GM18498 (cell line): ENCODE measurements around the gene MCM10.
A peak's percentile ranks its signal among the peaks of the same experiment; 100 is the strongest.
"Not testable (repeated sequence)": the region's sequence is repeated elsewhere in the genome, so short reads cannot be mapped to it uniquely, and the experiment has no call there.

Experiments used
- ATAC-seq: cut with Tn5 transposase; IDR thresholded peaks from one replicate; pipeline ENCODE4 v1.9.1; 2021; ENCODE audit warnings: mild to moderate bottlenecking, moderate library complexity; ENCODE audit not compliant: unreplicated experiment

Gene MCM10

DNA sequence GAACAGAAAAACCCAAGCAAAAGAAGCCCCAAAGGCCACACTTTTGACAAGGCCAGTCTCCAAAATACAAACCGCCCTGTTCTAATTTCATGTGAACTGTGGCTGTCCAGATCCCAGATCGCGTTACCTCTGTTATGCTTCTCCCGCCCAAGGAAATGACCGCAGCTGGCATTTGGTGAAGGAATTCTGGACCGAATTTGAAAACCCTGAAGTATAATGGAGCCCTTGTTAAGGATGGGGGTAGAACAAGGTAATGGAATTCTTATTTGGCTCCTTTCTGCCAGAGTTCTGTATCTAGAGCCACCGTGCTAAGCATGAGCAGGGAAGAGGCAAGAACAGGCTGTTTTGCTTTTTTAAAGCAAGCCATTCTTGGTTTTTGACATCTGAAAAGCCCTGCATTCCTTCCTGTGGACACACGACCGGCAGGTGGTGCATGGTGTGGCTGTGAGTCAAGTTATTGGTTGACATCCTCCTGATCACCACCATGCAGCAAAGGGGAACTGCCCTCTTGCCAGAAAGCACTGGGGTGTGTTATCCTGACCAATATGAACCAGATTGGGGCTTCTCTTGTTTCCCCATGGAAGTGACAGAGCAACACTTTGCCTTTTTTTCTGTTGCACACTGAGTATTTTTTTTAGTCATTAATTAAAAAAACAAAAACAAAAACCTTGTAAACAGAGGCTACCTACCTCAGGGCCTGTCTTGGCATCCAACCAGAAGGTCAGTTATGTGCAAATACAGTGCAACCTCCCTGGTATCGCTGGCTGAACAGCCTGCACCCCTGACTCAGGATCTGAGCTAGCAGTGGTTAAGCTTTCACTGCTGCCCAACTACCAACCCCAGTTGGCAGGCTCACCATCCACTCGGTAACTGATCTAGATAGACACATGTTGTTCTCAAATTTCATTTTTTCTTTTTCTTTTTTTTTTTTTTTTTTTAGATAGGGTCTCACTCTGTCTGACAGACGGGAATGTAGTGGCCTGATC, 58.6 kb downstream of the MCM10 start:
- peak; percentile 69 for ATAC-seq

DNA sequence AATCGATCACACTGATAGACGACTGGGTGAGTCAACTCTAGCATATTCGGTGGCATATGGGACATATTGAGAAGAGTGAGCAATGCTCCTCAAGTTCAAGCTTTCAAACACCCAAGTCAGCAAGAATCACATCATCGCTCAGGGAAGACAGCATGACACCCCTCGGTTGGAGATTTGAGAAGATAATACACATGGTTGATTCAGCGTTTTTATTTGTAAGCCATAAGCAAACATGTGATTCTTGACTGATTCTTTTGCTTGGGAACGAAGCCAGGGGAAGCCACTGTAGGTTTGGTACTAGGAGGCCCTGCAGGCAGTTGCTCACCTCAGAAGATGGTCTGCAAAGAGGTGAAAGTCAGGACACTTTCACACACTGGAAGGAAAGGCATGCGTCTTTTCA, 60.2 kb downstream of the MCM10 start:
- no peak for ATAC-seq

DNA sequence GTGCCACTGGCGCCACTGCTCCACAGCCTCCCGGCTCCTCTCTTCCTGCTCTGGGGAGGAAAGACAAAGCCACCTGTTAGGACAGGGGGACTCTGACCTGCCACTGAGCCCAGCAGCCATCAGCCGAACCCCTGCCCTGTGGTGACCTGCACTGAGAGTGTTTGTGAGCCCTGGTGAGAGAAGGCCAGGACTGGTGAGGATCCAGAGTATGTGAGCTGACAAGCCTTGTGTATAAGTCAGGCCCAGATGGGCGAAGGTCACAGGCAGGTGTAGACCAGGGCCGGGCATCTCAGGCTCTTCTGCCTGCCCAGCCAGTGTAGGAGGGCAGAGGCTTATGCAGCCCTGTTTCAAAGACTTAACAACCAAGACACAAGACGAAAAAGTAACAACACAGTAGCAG, 60.8 kb downstream of the MCM10 start:
- no peak for ATAC-seq

DNA sequence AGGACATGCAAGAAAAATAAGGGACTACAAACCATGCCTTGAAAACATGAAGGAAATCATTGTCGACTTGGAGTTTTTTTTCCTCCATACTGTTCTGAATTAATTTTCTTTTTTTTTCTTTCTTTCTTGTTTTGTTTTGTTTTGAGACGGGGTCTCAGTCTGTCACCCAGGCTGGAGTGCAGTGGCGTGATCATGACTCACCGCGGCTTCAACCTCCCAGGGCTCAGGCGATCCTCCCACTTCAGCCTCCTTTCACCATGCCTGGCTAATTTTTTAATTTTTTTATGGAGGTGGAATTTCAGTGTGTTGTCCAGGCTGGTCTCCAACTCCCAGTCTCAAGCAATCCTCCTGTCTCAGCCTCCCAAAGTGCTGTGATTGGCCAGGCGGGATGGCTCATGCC, 61.2 kb downstream of the MCM10 start:
- ATAC-seq: no peak

DNA sequence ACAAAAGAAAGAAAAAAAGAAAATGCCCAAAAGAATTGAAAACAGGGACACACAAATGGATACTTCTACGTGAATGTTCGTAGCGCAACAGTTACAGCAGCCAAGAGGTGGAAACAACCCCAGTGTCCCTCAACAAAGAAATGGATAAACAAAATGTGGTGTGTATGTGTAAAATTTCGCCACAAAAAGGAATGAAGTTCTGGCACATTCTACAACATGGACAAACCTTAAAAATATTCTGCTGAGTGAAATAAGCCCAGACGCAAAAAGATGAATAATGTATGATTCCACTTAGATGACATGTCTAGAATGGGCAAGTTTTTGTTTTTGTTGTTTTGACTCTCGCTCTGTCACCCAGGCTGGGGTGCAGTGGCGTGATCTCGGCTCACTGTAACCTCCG, 61.9 kb downstream of the MCM10 start:
- no peak for ATAC-seq

DNA sequence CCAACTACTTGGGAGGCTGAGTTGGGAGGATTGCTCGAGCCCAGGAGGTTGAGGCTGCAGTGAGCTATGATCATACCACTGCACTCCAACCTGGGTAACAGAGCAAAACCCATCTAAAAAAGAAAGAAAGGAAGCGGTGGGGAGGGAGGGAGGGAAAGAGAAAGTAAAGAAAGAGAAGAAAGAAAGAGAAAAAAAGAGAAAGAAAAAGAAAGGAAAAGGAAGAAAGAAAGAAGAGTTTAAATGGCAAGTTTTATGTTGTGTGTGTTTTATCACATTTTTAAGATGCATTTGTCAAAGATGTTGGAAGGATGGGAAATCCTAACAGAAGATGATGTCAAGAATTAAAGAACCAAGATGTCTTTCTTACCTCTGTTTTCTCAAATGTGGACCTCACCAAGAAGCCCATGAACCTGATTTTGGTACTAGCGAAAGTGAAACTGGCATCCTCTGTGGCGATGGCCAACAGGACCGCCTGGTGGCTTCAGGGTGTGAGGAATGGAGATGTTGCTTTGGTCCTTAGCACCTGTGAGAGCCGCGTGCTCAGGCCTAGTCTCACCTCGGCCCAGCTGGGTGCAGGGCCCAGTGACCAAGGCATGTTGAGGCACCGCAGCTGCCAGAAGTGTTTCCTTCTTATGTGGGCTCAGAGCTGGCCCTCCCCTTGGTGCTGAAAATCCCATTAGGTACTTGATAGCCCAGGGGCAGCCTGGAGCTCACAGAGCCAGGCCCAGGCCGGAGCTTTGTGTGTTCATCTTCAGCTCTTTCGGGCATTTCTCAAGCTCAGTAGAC, 63.0 kb downstream of the MCM10 start:
- no peak for ATAC-seq

DNA sequence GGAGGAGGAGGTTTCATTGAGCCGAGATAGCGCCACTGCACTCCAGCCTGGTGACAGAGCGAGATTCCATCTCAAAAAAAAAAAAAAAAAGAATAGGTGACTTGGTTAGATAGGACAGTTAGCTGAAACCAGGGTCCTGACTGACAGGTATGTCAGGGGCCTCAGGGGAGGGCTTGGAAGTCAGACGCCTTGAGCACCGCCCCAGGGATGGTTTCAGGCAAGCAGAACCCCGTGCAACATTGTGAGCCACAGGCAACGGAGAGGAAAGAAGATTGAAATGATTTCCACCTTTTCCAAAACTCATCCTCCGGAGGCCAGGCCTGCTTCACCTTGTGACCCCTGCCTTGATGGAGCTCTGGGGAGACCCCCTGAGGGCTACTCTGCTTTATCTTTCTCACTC, 64.2 kb downstream of the MCM10 start:
- no peak for ATAC-seq

DNA sequence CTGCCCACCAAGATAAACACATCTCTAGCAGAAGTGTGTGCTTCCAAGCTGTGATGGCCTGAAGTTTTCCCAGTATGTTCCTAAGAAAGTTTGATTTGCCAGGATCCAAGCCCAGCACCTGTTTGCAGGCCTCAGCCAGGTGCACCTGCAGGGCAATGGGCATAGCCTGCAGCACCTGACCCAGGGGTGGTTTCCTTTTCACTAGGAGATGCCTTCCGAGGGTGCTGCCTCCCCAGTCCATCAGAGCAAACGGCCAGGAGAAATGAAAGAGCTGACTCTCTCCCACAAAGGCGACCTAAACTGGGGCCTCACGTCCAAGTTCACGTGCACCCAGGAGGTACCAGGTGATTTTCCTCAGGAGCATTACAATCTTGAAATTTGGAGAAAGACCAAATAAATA, 65.7 kb downstream of the MCM10 start:
- ATAC-seq: no peak

DNA sequence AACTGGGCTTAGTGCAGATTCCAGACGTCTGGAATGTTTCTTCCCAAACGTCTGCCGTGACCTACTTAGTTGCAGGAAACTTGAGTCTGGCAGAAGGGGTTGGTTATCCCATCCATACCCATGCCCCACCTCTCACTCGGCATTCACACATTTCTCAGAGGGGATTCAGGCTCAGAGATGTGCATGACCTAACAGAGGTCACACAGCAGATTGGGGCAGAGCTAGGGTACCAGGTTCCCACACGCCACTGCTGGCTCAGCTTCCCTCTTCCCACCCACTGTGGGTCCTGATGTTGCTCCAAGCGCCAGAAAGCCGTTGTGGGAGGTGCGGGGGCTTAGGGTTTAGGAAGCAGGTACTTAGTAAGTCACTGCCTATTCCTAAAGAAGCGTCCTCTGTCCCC, 69.8 kb downstream of the MCM10 start:
- ATAC-seq: no peak

DNA sequence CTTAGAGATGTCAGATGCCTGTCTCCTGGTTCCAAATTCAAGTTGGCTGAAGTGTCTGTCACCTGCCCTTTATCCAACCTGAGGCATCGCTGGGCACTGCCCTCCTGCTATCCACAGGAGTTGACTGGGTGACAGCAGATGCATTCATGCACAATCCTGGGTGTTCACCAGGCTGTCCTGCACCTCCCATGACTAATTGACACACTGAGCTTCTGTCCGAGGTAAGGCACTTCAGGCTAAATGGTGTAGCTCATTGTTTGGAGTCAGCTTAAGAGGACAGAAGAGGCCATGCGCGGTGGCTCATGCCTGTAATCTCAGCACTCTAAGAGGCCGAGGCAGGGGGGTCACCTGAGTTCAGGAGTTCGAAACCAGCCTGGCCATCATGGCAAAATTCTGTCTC, 70.5 kb downstream of the MCM10 start:
- ATAC-seq: no peak

DNA sequence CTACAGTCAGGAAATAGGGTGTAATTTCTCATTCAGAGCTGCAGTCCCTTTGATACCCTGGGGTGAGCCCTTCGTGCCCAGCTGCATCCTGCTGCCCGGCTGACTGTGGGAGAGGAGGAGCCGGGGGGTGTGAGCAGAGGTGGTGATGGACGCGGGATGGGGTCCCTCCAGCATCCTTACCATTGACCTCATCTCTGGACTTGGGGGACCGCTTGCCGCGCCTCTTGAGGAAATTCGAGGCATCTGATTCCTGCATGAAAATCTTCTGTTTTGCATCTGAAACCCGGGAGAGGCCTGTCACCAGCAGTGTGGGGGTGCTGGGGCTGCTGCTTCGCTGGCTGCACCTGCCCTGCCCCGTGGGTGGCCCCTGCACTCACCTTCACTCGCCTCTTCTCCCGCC, 72.0 kb downstream of the MCM10 start:
- no peak for ATAC-seq

DNA sequence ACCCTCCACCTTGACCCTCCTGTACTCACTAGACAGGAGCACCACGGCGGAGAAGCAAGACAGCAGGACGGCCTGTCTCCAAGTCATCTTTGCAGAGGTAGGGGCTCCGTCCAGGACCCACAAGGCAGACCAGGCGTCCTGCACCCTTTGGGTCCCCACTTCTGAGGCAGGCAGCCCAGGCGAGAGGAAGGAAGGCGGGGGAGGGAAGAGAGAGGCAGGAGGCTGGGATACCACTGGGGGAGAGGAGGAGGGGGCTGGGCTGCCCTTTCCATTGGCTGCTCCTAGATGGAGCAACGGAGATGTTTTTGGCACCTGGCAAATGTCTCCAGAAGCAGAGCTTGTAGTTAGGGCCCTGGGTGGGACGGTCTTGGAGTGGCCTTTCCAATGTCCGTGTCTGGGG, 72.8 kb downstream of the MCM10 start, which contains the start of gene UCMA:
UCMA (minus strand) TSS at position 203 of the 400 bp plus-strand sequence; CDS start at position 87, 116 bp downstream.
- ATAC-seq: no peak

DNA sequence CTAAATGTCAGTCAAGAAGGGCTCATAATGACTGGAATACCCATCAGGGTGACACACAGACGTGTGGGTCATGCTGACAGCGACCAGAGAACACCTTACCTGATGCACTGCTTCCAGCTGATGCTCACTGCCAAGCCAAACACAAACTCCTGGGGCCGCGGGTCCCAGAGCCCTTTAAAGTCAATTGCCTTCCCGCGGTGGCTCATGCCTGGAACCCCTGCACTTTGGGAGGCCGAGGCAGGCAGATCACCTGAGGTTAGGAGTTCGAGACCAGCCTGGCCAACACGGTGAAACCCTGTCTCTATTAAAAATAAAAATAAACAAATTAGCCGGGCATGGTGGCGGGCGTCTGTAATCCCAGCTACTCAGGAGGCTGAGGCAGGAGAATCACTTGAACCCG, 73.4 kb downstream of the MCM10 start:
- ATAC-seq: not testable (repeated sequence)

DNA sequence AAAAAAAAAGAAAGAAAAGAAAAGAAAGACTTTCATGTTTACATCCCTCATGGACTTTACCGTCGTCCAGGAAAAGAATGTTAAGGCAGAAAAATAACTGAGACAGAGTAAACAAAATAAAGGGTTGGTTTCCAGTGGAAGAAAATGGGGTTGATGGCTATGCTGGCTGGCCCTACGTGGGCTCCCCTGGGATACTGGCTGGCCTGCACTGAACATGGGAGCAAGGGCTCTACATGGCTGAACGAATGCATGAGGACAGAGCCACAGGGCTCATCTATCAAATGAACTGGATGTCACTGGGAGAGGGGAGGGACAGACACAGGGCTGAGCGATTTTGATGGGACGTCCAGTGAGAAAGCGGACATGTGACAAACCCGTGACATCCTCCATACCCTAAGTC, 75.3 kb downstream of the MCM10 start:
- no peak for ATAC-seq

DNA sequence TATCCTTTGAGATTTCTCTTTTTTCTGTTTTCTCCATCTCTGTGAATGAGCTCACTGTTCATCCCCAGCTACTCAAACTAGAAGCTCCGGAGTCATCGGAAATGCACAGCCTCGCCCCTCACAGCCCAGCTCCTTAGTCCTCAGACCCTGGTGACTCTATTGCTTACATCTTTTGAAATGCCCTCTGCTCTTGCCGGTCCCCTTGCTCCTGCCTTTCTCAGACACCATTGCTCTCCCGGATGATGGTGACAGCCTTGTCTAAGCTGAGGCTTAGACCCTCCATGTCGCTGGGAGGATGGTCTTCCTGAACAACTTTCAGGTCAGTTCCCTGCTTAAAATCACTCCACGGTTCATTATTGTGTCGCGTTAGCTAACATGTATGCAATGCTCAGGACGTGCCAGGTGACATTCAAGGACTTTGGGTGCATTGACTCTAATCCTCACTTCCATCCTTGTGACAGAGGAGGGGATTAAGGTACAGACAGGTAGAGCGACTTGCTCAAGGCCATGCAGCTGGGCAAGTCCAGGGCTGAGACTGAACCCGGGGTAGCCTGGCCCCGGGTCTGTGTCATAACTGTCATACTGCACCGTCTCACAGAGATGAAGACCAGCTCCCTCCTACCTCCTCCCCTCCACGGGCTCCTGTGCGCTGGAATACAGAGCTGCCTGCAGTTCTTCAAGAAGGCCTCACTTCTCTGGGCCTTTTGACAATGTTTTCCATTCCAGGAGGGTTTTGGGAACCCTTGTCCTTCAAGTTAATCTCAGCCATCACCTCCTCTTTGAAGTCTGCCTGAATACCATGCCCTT, 77.1 kb downstream of the MCM10 start:
- ATAC-seq: no peak

DNA sequence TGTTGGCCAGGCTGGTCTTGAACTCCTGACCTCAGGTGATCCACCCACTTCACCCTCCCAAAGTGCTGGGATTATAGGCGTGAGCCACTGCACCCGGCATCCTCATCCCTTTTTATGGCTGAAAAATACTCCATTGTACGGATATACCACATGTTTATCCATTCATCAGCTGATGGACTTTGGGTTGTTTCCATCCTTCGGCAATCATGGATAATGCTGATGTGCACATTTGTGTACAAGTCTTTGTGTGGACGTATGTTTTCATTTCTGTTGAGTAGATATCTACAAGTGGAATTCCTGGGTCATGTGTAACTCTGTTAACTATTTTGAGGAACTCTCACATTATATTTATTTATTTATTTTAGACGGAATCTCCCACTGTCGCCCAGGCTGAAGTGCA, 78.6 kb downstream of the MCM10 start:
- no peak for ATAC-seq

DNA sequence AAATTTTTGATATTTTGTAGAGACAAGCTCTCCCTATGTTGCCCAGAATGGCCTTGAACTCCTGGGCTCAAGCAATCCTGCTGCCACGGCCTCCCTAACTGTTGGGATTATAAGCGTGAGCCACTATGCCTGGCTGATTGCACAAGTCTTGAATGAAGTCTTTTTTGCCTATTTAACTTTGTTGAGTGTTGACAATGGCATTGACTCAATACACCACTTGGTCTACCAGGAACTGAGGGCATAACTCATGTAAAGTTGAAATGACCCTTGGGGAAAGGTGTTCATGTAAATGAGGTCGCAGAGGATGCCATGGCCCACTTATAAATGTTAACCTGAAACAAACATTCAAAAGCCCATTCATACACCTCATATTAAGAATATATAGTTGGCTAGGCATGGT, 80.3 kb downstream of the MCM10 start:
- no peak for ATAC-seq

DNA sequence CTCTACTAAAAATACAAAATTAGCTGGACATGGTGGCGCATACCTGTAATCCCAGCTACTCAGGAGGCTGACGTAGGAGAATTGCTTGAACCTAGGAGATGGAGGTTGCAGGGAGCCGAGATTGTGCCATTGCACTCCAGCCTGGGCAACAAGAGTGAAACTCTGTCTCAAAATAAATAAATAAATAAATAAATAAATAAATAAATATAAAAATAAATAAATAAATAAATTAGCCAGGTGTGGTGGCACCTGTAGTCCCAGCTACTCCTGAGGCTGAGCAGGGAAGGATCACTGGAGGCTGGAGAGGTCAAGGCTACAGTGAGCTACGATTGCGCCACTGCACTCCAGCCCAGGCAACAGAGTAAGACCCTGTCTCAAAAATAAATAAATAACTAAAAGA, 80.9 kb downstream of the MCM10 start:
- ATAC-seq: not testable (repeated sequence)

DNA sequence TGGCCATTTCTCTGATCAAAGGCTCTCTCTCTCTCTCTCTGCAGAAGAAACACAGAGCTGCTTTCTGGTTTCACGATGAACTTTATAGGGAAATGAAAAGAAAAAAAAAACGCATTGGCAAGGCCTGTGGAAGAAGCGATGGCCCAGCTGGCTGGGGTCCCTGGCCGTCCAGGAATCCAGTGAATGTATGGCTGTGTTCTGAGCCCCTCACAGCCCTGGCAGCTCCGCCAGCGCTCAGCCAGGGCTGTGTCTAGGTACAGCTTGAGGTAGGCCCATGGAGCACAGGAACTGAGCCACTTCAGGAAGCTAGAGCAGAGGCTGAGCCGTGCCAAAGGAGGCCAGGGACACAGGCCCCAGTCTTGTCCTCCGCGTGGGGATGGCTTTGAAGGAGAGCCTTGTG, 85.9 kb downstream of the MCM10 start:
- ATAC-seq: no peak

DNA sequence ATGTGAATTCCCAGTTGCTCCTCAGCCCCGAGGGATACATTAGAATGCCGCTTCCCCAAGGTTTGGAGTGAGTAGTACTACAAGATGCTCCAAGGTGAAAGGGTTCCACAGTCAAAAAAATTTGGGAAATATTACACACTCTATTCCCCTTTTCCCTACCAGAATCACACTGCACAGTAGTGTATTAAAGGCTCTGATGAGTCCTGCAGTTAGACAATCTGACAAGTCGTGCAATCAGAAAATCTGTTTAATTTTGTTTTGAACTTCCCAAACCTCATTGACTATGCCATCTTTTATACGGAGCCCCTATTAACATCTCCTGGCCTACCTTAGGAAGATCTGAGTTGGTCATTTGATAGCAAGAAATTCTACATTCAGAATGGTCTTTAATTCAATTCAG, 86.4 kb downstream of the MCM10 start:
- ATAC-seq: no peak

DNA sequence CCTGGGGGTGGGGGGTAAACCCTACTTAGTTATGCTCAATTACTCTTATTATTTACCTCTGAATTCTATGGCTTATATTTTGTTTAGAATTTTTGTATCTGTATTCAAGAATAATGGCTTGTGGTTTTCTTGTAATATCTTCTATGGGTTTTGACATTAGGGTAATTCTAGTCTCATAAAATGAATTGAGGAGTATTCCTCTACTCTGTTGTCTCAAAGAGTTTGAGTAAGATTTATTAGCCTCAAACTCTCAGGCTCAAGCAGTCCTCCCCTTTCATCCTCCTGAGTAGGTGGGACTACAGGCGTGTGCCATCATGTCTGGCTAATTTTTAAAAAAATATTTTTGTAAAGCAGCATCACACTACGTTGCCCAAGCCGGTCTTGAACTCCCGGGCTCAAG, 92.4 kb downstream of the MCM10 start:
- ATAC-seq: no peak
